ENCODE results near the gene MRC1.

MRC1 gene

GRCh38 chr10:17795813-17796594 lies 13.1 kb upstream of the MRC1 start:
- DNase-seq = no peak

- DNase-seq = no peak
Measured at GRCh38 chr10:17801507-17801906, 7.6 kb upstream of the MRC1 start.

DNA sequence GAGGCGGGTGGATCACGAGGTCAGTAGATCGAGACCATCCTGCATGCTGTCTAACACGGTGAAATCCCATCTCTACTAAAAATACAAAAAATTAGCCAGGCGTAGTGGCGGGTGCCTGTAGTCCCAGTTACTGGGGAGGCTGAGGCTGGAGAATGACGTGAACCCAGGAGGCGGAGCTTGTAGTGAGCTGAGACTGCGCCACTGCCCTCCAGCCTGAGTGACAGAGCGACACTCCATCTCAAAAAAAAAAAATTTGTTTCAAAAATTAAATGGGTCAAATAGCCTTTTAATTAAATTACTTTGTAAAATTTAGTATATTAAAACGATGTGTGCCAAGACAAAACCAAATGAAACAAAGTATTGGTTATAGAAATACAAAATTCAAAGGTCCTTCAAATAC lies 6.8 kb upstream of the MRC1 start:
- no peak for DNase-seq

DNA sequence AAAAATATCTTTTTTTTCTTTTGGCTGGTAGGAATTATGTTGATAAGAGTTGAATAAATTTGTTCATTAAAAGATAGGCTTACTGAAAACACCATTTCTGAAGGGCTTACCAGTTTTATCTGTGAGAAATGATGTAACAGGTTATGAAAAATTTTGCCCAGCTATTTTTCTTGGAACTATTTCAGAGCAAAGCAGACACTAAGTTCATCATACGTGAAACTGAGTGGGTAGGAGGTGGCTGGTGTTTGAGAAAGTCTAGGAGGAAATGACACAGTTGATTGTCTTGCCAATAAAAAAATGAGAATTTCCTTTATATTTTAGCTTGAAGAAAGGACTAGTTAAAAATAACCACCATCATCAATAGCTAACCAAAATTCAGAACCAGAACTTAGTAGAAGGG lies 6.2 kb upstream of the MRC1 start:
- no peak for DNase-seq

DNA sequence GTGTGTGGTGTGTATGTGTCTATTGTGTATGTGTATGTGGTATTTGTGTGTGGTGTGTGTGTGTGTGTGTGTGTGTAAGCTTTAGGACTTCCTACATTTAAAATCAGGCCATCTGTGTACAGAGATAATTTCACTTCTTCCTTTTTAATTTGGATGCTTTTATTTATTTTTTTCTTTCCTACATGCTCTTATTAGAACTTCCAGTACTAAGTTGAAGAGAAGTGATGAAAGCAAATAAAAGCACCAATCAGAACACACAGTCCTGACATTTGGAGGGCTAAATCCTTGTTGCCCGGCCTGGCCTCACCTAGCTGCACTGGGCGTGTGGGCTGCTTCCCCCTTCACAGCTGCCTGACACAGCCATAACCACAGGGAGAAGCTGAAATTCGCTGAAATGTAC lies 3.8 kb upstream of the MRC1 start:
- DNase-seq = no peak

- DNase-seq = peak; percentile 33
Measured at GRCh38 chr10:17805921-17806577, 3.1 kb upstream of the MRC1 start.

DNA sequence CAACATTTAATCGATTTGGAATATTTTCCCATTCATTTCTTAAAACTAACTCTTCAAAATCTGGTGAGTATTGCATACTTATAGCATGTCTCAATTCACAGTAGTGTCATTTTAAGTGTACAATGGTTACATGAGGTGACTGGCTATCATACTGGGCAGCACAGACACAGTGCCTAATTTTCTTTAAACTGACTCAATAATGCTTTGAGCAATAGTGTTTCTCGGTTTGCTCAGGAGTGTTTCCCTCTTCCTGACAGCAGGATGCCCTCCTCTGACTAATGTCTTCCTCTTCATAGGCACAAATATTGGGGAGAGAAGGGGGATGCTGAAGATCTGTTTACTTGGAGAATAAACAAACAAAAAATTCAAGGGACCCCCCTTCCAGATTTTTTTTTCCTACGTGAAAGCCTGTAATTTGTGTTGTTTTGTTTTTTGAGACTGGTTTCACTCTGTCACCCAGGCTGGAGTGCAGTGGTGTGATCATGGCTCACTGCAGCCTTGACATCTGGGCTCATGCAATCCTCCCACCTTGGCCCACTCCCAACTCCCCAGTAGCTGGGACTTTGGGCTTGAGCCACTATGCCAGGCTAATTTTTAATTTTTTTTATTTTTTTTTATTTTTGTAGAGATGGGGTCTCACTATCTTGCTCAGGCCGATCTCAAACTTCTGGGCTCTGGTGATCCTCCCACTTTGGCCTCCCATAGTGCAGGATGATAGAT lies 2.2 kb downstream of the MRC1 start:
- DNase-seq = no peak

GRCh38 chr10:17814973-17815372 lies 5.8 kb downstream of the MRC1 start:
- DNase-seq = no peak

DNA sequence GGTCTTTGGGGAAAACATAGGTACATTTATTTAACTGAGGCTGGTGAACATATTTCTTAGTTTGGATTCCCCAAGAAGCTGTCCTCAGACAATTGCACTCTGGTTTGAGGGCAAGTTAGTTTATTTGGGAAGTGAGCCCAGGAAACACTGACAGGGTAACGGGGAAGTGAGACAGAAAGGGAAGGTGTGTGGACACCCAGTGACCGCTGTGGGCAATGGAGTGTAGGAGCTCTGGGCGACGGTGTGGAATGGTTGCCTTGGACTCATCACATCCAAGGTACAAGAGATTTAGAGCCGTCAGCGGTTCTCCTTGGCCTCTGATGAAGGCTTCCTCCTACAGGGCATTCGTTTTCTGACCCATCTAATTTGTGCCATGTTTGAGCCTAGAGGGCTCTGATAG lies 7.1 kb downstream of the MRC1 start:
- no peak for DNase-seq

GRCh38 chr10:17817316-17817715 lies 8.2 kb downstream of the MRC1 start:
- no peak for DNase-seq

DNA sequence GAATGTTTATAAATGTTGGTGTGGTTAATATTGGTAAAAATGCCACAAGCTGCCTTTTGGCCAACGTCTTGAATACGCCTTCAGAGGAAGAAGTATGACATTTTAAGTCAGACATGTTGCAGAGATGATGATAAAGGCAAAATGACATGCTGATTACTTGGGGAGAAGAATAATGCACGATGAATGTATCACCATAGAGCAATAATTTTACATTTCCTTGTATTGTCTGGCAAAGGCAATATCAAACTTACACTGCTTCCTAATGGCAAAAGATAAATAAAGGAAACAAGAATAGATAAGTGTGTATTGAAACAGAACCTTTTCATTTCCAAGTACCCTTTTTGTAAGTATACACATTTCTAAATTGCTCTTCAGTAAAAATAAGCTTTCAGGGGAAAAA lies 8.6 kb downstream of the MRC1 start:
- no peak for DNase-seq

GRCh38 chr10:17819836-17820235 lies 10.7 kb downstream of the MRC1 start:
- DNase-seq = no peak

- no peak for DNase-seq
Measured at GRCh38 chr10:17820943-17821342, 11.8 kb downstream of the MRC1 start.

DNA sequence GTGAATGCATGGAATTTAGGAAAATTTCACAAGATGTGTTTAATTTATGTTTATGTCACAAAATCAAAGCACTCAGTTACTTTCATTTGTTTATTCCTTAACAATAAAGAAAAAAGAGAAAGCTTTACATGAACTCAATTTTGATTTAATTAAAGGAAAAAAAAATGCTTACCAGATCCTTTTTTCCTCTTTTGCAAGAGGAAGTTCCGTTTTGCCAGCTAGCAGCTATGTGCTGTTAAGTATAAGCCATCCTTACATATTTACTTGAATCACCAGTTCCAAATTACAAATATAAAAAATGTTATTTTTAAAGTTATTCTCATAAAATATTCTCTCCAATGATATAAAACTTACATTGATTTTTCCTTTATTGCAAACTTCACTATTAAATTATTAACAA lies 12.7 kb downstream of the MRC1 start:
- DNase-seq = no peak

DNA sequence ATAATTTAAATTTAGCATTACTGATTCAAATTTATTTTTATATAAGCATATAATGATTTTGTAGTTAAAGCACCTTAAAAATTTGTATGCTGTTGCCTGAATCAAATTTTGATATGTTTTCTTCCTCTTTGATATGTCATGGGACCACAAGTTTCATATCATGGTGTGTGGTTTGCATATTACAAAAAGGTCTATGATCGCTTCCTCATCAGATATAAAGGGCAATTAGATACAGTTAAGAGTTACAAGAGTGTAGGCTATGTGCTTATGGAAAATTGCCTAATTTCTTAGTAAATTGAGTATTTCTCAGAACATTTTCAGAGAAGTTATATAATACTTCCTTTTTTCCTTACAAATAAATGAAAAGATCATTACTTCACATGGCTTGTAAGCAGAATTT lies 22.2 kb downstream of the MRC1 start:
- no peak for DNase-seq

GRCh38 chr10:17831896-17832295 lies 22.7 kb downstream of the MRC1 start:
- DNase-seq = no peak

DNA sequence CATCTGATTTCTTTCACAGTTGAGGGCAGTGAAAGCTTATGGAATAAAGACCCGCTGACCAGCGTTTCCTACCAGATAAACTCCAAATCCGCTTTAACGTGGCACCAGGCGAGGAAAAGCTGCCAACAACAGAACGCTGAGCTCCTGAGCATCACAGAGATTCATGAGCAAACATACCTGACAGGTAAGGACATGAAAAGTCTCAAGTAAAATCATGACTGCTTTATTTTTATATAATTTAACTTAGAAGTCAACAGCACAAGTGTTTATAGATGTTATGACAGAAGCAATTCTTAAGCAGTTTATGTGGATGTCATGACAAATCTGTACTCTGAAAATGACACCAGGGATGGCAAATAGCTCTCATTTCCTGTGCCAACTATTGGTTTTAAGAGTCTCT lies 24.5 kb downstream of the MRC1 start:
- DNase-seq = no peak

- DNase-seq = no peak
Measured at GRCh38 chr10:17835688-17836087, 26.5 kb downstream of the MRC1 start.

DNA sequence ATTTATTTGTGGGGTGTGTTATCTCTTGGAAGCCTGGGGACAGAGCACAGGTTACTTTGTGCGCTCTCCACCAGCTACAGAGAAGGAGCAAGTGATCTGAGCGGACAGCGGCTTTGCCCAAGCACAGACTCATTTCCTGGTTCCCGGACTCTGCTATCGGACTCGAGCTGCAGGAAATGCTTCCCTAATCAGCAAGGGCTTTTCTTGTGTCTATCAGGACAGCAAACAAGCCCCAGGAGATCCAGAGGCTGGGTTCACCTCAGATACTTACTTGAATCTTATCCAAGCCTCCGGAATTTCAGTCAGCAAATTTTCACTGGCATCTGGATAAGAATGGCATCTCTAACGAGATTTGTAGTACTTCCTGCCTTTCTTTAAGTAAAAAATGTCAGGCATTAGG lies 27.8 kb downstream of the MRC1 start:
- DNase-seq = no peak

GRCh38 chr10:17838080-17838648 lies 29.0 kb downstream of the MRC1 start:
- no peak for DNase-seq

- no peak for DNase-seq
Measured at GRCh38 chr10:17841050-17841449, 31.9 kb downstream of the MRC1 start.

DNA sequence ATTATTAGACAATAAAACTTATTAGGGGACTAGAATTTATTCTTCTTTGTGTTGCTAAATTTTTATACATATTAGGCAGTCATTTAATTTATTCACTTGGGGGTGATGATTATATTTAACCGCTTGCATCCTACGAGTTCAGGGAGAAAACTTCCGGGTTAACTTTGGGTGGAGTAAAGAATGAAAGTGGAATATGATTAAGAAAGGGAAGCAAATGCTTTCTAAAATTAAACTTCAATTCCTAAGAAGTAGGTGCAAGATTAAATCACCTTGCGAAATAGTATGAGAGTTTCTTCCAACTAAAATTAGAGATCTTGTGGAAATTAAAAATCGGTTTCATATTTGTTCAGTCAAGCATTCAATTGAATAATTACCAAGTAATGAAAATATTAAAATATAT lies 33.5 kb downstream of the MRC1 start:
- DNase-seq = no peak

DNA sequence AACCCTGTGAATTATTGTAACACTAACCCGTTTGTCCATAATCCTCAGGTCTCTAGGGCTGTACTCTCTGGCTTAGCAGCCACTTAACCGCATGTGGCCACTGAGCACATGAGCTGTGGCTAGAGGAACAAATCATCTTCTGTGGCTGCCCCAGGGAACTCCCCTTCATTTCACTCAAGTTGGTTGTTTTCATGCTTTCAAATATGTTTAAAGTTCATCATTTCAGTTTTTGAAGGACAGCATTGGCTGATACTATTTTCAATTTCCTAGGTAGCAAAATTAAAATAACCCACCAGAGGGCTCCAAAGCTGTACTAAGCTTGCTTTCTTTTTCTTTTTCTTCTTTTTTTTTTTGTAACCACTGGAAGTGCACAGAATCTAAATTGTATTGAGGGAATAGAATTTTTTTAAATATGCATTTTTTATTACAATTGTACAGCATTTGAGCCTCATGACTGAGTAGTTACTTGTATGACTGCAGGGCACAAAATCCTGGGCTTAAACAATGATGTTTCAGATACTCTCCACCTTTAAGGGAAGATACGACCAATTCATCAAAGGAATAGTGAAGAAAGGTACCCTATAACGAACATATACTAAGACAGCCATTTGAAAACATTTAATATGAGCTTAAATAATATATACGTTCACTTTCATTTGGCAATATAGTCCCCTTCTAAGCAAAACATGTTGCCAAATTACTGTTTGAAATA lies 38.6 kb downstream of the MRC1 start:
- no peak for DNase-seq
